ENCODE measurements around the gene CHERP. TPM values are rescaled to one million over a fixed set of nuclear protein-coding genes. Genes with fewer than 3 reads are reported as not detected.

CHERP gene
- total and polyA plus RNA-seq, 2 of the 13 experiments (the other 11 are each of a cell fraction or from before 2014, with no cell fraction given): 4.3 to 5.4 TPM

- peak; percentile 57 for TF ChIP-seq FOXP4 (CRISPR knock-in tag; IDR thresholded peaks at IDR 0.05)
- TF ChIP-seq RAD51 (IDR thresholded peaks at IDR 0.05; ENCODE audit: borderline replicate concordance): no peak
- TF ChIP-seq ATF2 (CRISPR knock-in tag; IDR thresholded peaks at IDR 0.05): peak; percentile 51; the same call in 1 of the 2 replicates
- no peak for TF ChIP-seq ZNF652 (CRISPR knock-in tag; IDR thresholded peaks at IDR 0.05; ENCODE audit: borderline replicate concordance, low read depth)
- TF ChIP-seq ZMAT3 (CRISPR knock-in tag; conservative IDR thresholded peaks at IDR 0.05): 0 out of 2 replicates have a peak, but pooled peaks have one; percentile 50
- TF ChIP-seq ZNF646 (CRISPR knock-in tag; IDR thresholded peaks at IDR 0.05): no peak
- peak; percentile 58 for TF ChIP-seq PATZ1 (CRISPR knock-in tag; IDR thresholded peaks at IDR 0.05)
- no peak for TF ChIP-seq ZNF512B (CRISPR knock-in tag; IDR thresholded peaks at IDR 0.05; ENCODE audit: borderline replicate concordance)
- TF ChIP-seq PCBP2 (optimal IDR thresholded peaks at IDR 0.05; ENCODE audit: low read depth, low read length, poor library complexity, severe bottlenecking): no peak
- peak; percentile 75; the same call in 1 of the 2 replicates for TF ChIP-seq MXD4 (CRISPR knock-in tag; IDR thresholded peaks at IDR 0.05)
- TF ChIP-seq SIN3A (IDR thresholded peaks at IDR 0.05; ENCODE audit: borderline replicate concordance, low read depth, low read length): peak; percentile 91
- no peak for TF ChIP-seq ZNF446 (CRISPR knock-in tag; IDR thresholded peaks at IDR 0.05)
- no peak for TF ChIP-seq SUZ12 (IDR thresholded peaks at IDR 0.05; ENCODE audit: low read depth, low read length)
Observed at GRCh38 chr19:16572332-16573211, 30.3 kb upstream of the CHERP start, which contains the start of gene SLC35E1 (continued).

Measured in HepG2 (cell line).